Fibroblast of mammary gland (primary cell): ENCODE results near the gene SSC5D.
A peak's percentile ranks its signal among the peaks of the same experiment; 100 is the strongest.

Source experiments
- DNase-seq: peaks from one replicate; pipeline ENCODE4 v3.0.0-alpha.2; 2010; ENCODE audit warnings: low read depth
- H3K4me3 ChIP-seq: 2 replicates; pipeline ENCODE4 v1.5.1; 2011; ENCODE audit warnings: low read depth, mild to moderate bottlenecking, low read length, moderate library complexity; ENCODE audit not compliant: control insufficient read depth
- CTCF ChIP-seq: conservative IDR thresholded peaks from 2 replicates; pipeline ENCODE4 v1.5.1; 2011; ENCODE audit warnings: low read depth, low read length, inconsistent platforms; ENCODE audit not compliant: control insufficient read depth, insufficient read depth

The SSC5D gene

GRCh38 chr19:55481148-55481793, 7.0 kb upstream of the SSC5D start:
- TF ChIP-seq CTCF = no peak
- DNase-seq = no peak

GRCh38 chr19:55481794-55482155, 6.5 kb upstream of the SSC5D start:
- no peak overlapping the region for H3K4me3 ChIP-seq
- no peak for TF ChIP-seq CTCF
- no peak for DNase-seq

More at GRCh38 chr19:55481148-55481793, 7.0 kb upstream of the SSC5D start:
- H3K4me3 ChIP-seq = no peak overlapping the region

- H3K4me3 ChIP-seq = no peak overlapping the region
- no peak for DNase-seq
- no peak for TF ChIP-seq CTCF
Observed at GRCh38 chr19:55482156-55482961, 5.9 kb upstream of the SSC5D start.

GRCh38 chr19:55482967-55483705, 5.1 kb upstream of the SSC5D start:
- no peak overlapping the region for H3K4me3 ChIP-seq
- no peak for DNase-seq
- no peak for TF ChIP-seq CTCF

GRCh38 chr19:55483706-55484592, 4.3 kb upstream of the SSC5D start:
- peak overlapping the region; percentile 60 for H3K4me3 ChIP-seq
- DNase-seq = no peak
- TF ChIP-seq CTCF = no peak
